Uterus (tissue), 2 donors: ENCODE data around the gene CERS4.

ENCODE experiments used
- CTCF ChIP-seq, 4 experiments: fragments of 200-600 bp in 2 of 4; fragments of 450-650 bp in 2 of 4; sonication (generic) in 2 of 4; IDR thresholded peaks; one replicate each; pipeline ENCODE4 v1.5.1; 2016 to 2019; ENCODE audit warnings: antibody characterized with exemption in 4 of 4, mild to moderate bottlenecking in 2 of 4, moderate library complexity in 1 of 4
- POLR2A ChIP-seq, 2 donors: fragments of 450-650 bp; IDR thresholded peaks; one replicate each; pipeline ENCODE4 v1.6.1; 2016; ENCODE audit warnings: antibody characterized with exemption in 2 of 2, mild to moderate bottlenecking in 1 of 2, moderate library complexity in 1 of 2

- TF ChIP-seq CTCF (IDR thresholded peaks at IDR 0.05): no peak
- no peak for TF ChIP-seq POLR2A (IDR thresholded peaks at IDR 0.05)
These were observed 60.6 kb downstream of the CERS4 start for GRCh38 chr19:8269724-8270123.
